GM19351 (cell line): Measurements from ENCODE around the gene PHC3.

ENCODE experiments used
- ATAC-seq: cut with Tn5 transposase; IDR thresholded peaks from one replicate; pipeline ENCODE4 v1.9.1; 2021; ENCODE audit warnings: mild to moderate bottlenecking, moderate library complexity; ENCODE audit not compliant: unreplicated experiment

The PHC3 gene

GRCh38 chr3:170080605-170081004 lies 100.9 kb downstream of the PHC3 start:
- ATAC-seq = no peak

- ATAC-seq = no peak
These were observed 101.9 kb downstream of the PHC3 start for GRCh38 chr3:170079536-170080165.

- no peak for ATAC-seq
These were observed 102.8 kb downstream of the PHC3 start for GRCh38 chr3:170078620-170079281.

GRCh38 chr3:170077361-170077760 lies 104.2 kb downstream of the PHC3 start:
- no peak for ATAC-seq

GRCh38 chr3:170076715-170077238 lies 104.8 kb downstream of the PHC3 start:
- ATAC-seq = no peak

- ATAC-seq = no peak
These were observed 106.0 kb downstream of the PHC3 start for GRCh38 chr3:170075441-170076091.

GRCh38 chr3:170064108-170064507 lies 117.4 kb downstream of the PHC3 start:
- no peak for ATAC-seq

GRCh38 chr3:170063691-170064090 lies 117.8 kb downstream of the PHC3 start:
- ATAC-seq = no peak

GRCh38 chr3:170062769-170063168 lies 118.8 kb downstream of the PHC3 start:
- no peak for ATAC-seq

- ATAC-seq = no peak
These were observed 119.5 kb downstream of the PHC3 start for GRCh38 chr3:170062068-170062467.

- no peak for ATAC-seq
These were observed 122.1 kb downstream of the PHC3 start for GRCh38 chr3:170059447-170059846.

GRCh38 chr3:170058127-170058526 lies 123.4 kb downstream of the PHC3 start:
- ATAC-seq = no peak

GRCh38 chr3:170057550-170057949 lies 124.0 kb downstream of the PHC3 start:
- no peak for ATAC-seq

GRCh38 chr3:170056710-170057454 lies 124.7 kb downstream of the PHC3 start:
- ATAC-seq = peak; percentile 86

- peak; percentile 68 for ATAC-seq
These were observed 126.3 kb downstream of the PHC3 start for GRCh38 chr3:170055209-170055608.

- ATAC-seq = no peak
These were observed 127.3 kb downstream of the PHC3 start for GRCh38 chr3:170054204-170054603.

- ATAC-seq = no peak
These were observed 129.1 kb downstream of the PHC3 start for GRCh38 chr3:170052398-170052797.

- no peak for ATAC-seq
These were observed 130.8 kb downstream of the PHC3 start for GRCh38 chr3:170050753-170051152.

GRCh38 chr3:170049146-170050000 lies 132.2 kb downstream of the PHC3 start:
- no peak for ATAC-seq

- no peak for ATAC-seq
These were observed 134.5 kb downstream of the PHC3 start for GRCh38 chr3:170047133-170047404.
